Astrocyte (in vitro differentiated cells and primary cell): ENCODE results near the gene SPACA4. TPM values are rescaled to one million over a fixed set of nuclear protein-coding genes. Genes with fewer than 3 reads are reported as not detected.

Experiments
- DNase-seq: peaks from one replicate; pipeline ENCODE4 v3.0.0-alpha.2; 2010; ENCODE audit warnings: low read depth
- FAIRE-seq: peaks from 2 replicates; lab custom pipeline; 2011; peaks lifted over from hg19 to GRCh38; lab: Jason Lieb, UNC
- H2AFZ ChIP-seq: 2 replicates; pipeline ENCODE4 v1.6.0; 2012; ENCODE audit warnings: low read depth, low read length, inconsistent platforms
- H3K27ac ChIP-seq: 2 replicates; pipeline ENCODE4 v1.5.1; 2011; ENCODE audit warnings: low read depth, low read length, inconsistent platforms
- H3K27me3 ChIP-seq: 2 replicates; pipeline ENCODE4 v1.6.0; 2011; ENCODE audit warnings: low read length, inconsistent platforms; ENCODE audit not compliant: insufficient read depth
- H3K36me3 ChIP-seq: 2 replicates; pipeline ENCODE4 v1.5.1; 2011; ENCODE audit warnings: low read length, inconsistent platforms; ENCODE audit not compliant: insufficient read depth
- H3K4me1 ChIP-seq: 2 replicates; pipeline ENCODE4 v1.5.1; 2011; ENCODE audit warnings: low read length, inconsistent platforms; ENCODE audit not compliant: insufficient read depth
- H3K4me2 ChIP-seq: 2 replicates; pipeline ENCODE4 v1.6.0; 2012; ENCODE audit warnings: low read length, inconsistent platforms
- H3K4me3 ChIP-seq: 2 replicates; pipeline ENCODE4 v1.5.1; 2011; ENCODE audit warnings: low read depth, mild to moderate bottlenecking, low read length, inconsistent platforms; ENCODE audit not compliant: insufficient read depth
- H3K79me2 ChIP-seq: 2 replicates; pipeline ENCODE4 v1.6.0; 2012; ENCODE audit warnings: mild to moderate bottlenecking, low read length, inconsistent platforms; ENCODE audit not compliant: insufficient read depth
- H3K9ac ChIP-seq: 2 replicates; pipeline ENCODE4 v1.6.0; 2012; ENCODE audit warnings: mild to moderate bottlenecking, low read length, inconsistent platforms
- H3K9me3 ChIP-seq: 2 replicates; pipeline ENCODE4 v1.5.1; 2012; ENCODE audit warnings: low read depth, mild to moderate bottlenecking, low read length, inconsistent platforms; ENCODE audit not compliant: insufficient read depth
- H4K20me1 ChIP-seq: 2 replicates; pipeline ENCODE4 v1.6.0; 2012; ENCODE audit warnings: low read length, inconsistent platforms; ENCODE audit not compliant: insufficient read depth
- H3K27ac Mint-ChIP-seq: one replicate; pipeline ENCODE4 v1.8.0; 2021; ENCODE audit warnings: mild to moderate bottlenecking, mixed read lengths; ENCODE audit not compliant: unreplicated experiment
- H3K27me3 Mint-ChIP-seq: one replicate; pipeline ENCODE4 v1.8.0; 2021; ENCODE audit warnings: low read depth, mixed read lengths; ENCODE audit not compliant: unreplicated experiment
- H3K36me3 Mint-ChIP-seq: one replicate; pipeline ENCODE4 v1.8.0; 2021; ENCODE audit warnings: low read depth, mixed read lengths; ENCODE audit not compliant: unreplicated experiment
- H3K4me1 Mint-ChIP-seq: one replicate; pipeline ENCODE4 v1.8.0; 2021; ENCODE audit warnings: low read depth, mixed read lengths; ENCODE audit not compliant: unreplicated experiment
- H3K4me3 Mint-ChIP-seq: one replicate; pipeline ENCODE4 v1.8.0; 2021; ENCODE audit warnings: mild to moderate bottlenecking, moderate library complexity, mixed read lengths; ENCODE audit not compliant: unreplicated experiment
- H3K9me3 Mint-ChIP-seq: one replicate; pipeline ENCODE4 v1.8.0; 2021; ENCODE audit warnings: mild to moderate bottlenecking, mixed read lengths; ENCODE audit not compliant: unreplicated experiment
- CTCF ChIP-seq: IDR thresholded peaks from 2 replicates; pipeline ENCODE4 v1.5.1; 2011; ENCODE audit warnings: low read depth, mild to moderate bottlenecking, inconsistent platforms, low read length, moderate library complexity; ENCODE audit not compliant: insufficient read depth
- EZH2 ChIP-seq: IDR thresholded peaks from 2 replicates; pipeline ENCODE4 v1.6.1; 2012; ENCODE audit warnings: mild to moderate bottlenecking, low read length, inconsistent platforms; ENCODE audit not compliant: insufficient read depth
- total RNA-seq: library from RNA; stranded (reverse); gene quantifications from 2 replicates; pipeline ENCODE4 v1.2.1, GENCODE V29; 2021

Gene SPACA4
- total RNA-seq, 1 donor from 2014 or later, result not detected

DNA sequence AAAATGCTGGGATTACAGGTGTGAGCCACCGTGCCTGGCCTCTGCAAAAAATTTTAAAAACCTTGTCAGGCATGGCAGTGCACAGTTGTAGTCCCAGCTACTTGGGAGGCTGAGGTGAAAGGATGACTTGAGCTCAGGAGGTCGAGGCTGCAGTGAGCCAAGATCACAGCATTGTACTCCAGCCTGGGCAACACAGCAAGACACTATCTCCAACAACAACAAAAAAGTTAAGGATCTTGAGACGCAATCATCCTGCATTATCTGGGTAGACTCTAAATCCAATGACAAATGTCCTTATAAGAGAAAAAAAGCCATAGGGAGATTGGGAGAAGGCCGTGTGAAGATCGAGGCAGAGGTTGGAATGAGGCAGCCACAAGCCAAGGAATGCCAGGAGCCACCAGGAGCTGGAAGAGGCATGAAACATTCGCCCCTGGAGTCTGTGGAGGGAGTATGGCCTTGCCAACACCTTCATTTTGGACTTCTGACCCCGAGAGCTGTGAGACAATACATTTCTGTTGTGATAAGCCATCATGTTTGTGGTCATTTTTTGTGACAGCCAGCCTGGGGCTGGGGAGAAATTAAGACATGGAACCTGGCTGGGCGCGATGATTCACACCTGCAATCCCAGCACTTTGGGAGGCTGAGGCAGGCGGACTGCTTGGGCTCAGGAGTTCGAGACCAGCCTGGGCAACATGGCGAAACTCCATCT is 44.6 kb downstream of the SPACA4 start:
- H3K9me3 ChIP-seq, result no peaks in the 10 kb centered on the region
- no peak overlapping the region for H3K4me3 ChIP-seq
- no peaks in the 10 kb centered on the region for H4K20me1 ChIP-seq
- Mint-ChIP-seq H3K4me3 (no peak overlapping the region), H3K27me3 (no peaks in the 10 kb centered on the region), H3K9me3 (no peaks in the 10 kb centered on the region), H3K36me3 (no peaks in the 10 kb centered on the region), H3K4me1 (no peaks in the 10 kb centered on the region), H3K27ac (no peak overlapping the region)
- H3K9ac ChIP-seq, result no peak overlapping the region
- H3K27ac ChIP-seq, result no peak overlapping the region
- DNase-seq, result no peak
- no peak overlapping the region for H2AFZ ChIP-seq
- no peak overlapping the region for H3K4me2 ChIP-seq
- no peak for TF ChIP-seq EZH2
- no peak for TF ChIP-seq CTCF
- H3K27me3 ChIP-seq, result no peaks in the 10 kb centered on the region
- no peak for FAIRE-seq
- no peaks in the 10 kb centered on the region for H3K36me3 ChIP-seq
- H3K4me1 ChIP-seq, result peaks cover 11% of the 10 kb centered on the region
- H3K79me2 ChIP-seq, result no peaks in the 10 kb centered on the region

- TF ChIP-seq EZH2 (no peak), CTCF (no peak)
- Mint-ChIP-seq H3K4me1 (peaks cover 1% of the 10 kb centered on the region), H3K36me3 (no peaks in the 10 kb centered on the region), H3K4me3 (no peak overlapping the region), H3K27ac (no peak overlapping the region), H3K27me3 (no peaks in the 10 kb centered on the region), H3K9me3 (no peaks in the 10 kb centered on the region)
- H2AFZ ChIP-seq, result no peak overlapping the region
- DNase-seq (no peak), FAIRE-seq (no peak)
- H3K27me3 ChIP-seq, result no peaks in the 10 kb centered on the region
- H4K20me1 ChIP-seq, result no peaks in the 10 kb centered on the region
- no peaks in the 10 kb centered on the region for H3K36me3 ChIP-seq
- H3K4me2 ChIP-seq, result no peak overlapping the region
- H3K9me3 ChIP-seq, result no peaks in the 10 kb centered on the region
- H3K27ac ChIP-seq, result no peak overlapping the region
- no peak overlapping the region for H3K4me3 ChIP-seq
- no peaks in the 10 kb centered on the region for H3K79me2 ChIP-seq
- no peak overlapping the region for H3K9ac ChIP-seq
- peaks cover 12% of the 10 kb centered on the region for H3K4me1 ChIP-seq
Measured at GRCh38 chr19:48651683-48652048, 45.1 kb downstream of the SPACA4 start.
